K562 (cell line): Measurements from ENCODE around the gene SLC38A8. TPM values are rescaled to one million over a fixed set of nuclear protein-coding genes. Genes with fewer than 3 reads are reported as not detected.
A peak's percentile ranks its signal among the peaks of the same experiment; 100 is the strongest.

ENCODE experiments used
- L3MBTL2 ChIP-seq: fragments of 450-650 bp; IDR thresholded peaks from 2 replicates; pipeline ENCODE4 v1.6.1; 2016; ENCODE audit warnings: mild to moderate bottlenecking, moderate library complexity
- MYC ChIP-seq, 2 experiments: fragments of 250-450 bp in 1 of 2; sonication (Bioruptor Pico) in 1 of 2; IDR thresholded peaks; 2 replicates each; pipeline versions ENCODE4 v1.5.1 to v1.6.1; 2012 to 2021; ENCODE audit warnings: low read depth in 2 of 2, borderline replicate concordance in 1 of 2, improper control_type of control experiment in 1 of 2, low read length in 1 of 2, mild to moderate bottlenecking in 1 of 2, moderate library complexity in 1 of 2
- NFXL1 ChIP-seq: fragments of 450-650 bp; formaldehyde crosslinking; IDR thresholded peaks from 2 replicates; pipeline ENCODE4 v1.4.0; 2021; ENCODE audit warnings: mild to moderate bottlenecking
- SMC3 ChIP-seq: conservative IDR thresholded peaks from 2 replicates; pipeline ENCODE4 v1.6.1; 2011; ENCODE audit warnings: low read depth, low read length, improper control_type of control experiment; ENCODE audit not compliant: insufficient read depth
- SP2 ChIP-seq: IDR thresholded peaks from 2 replicates; pipeline ENCODE4 v1.6.1; 2011; ENCODE audit warnings: mild to moderate bottlenecking, low read depth, low read length, moderate library complexity; ENCODE audit not compliant: poor library complexity, severe bottlenecking; ENCODE audit errors: extremely low read depth
- polyA plus RNA-seq, 8 experiments: library from polyadenylated mRNA; depleted of rRNA in 4 of 8; stranded (reverse) in 5 of 8; unstranded in 3 of 8; fragments of >200 nt; fragmentation: Nextera tagmentation in 2 of 8; fragmentation: Illumina TruSeq in 1 of 8; extraction: Ambion mirVana in 2 of 8; extraction: Trizol in 1 of 8; gene quantifications; 2 replicates each; pipeline versions ENCODE4 v1.2.1 to v1.2.3, GENCODE V29; 2011 to 2014; ENCODE audit warnings: inconsistent platforms in 1 of 8, missing spikeins in 1 of 8
- total RNA-seq, 7 experiments: library from RNA; depleted of rRNA in 6 of 7; stranded (reverse); fragments of >200 nt in 6 of 7; fragmentation: Illumina TruSeq in 2 of 7; extraction: Trizol in 2 of 7; gene quantifications; 2 replicates each; pipeline versions ENCODE4 v1.2.1 to v1.2.3, GENCODE V29; 2011 to 2021; ENCODE audit warnings: low replicate concordance in 1 of 7
- TF ChIP-seq, protein P1 (sequence below), 2 experiments: IDR thresholded peaks; 2 replicates each; pipeline ENCODE4 v1.6.1; 2011; ENCODE audit warnings: borderline replicate concordance in 1 of 2, control low read depth in 1 of 2, low read depth in 1 of 2, low read length in 1 of 2, mild to moderate bottlenecking in 1 of 2, mixed read lengths in 1 of 2, moderate library complexity in 1 of 2; ENCODE audit not compliant: insufficient read depth in 1 of 2, insufficient read length in 1 of 2, poor library complexity in 1 of 2, severe bottlenecking in 1 of 2; ENCODE audit errors: extremely low read depth in 1 of 2
- TF ChIP-seq, protein P2 (sequence below), 3 experiments: IDR thresholded peaks in 2 of 3; conservative IDR thresholded peaks in 1 of 3; 2 replicates each; pipeline ENCODE4 v1.5.1; 2011 to 2012; ENCODE audit warnings: low read length in 3 of 3, mild to moderate bottlenecking in 3 of 3, control low read depth in 2 of 3, improper control_type of control experiment in 1 of 3, inconsistent platforms in 1 of 3, low read depth in 1 of 3, mixed read lengths in 1 of 3, moderate library complexity in 1 of 3; ENCODE audit not compliant: insufficient read depth in 2 of 3

Gene SLC38A8
- total and polyA plus RNA-seq, 9 of the 15 experiments (the other 6 are each of a cell fraction or from before 2014, with no cell fraction given) = 0.28 TPM; not detected in 8

DNA sequence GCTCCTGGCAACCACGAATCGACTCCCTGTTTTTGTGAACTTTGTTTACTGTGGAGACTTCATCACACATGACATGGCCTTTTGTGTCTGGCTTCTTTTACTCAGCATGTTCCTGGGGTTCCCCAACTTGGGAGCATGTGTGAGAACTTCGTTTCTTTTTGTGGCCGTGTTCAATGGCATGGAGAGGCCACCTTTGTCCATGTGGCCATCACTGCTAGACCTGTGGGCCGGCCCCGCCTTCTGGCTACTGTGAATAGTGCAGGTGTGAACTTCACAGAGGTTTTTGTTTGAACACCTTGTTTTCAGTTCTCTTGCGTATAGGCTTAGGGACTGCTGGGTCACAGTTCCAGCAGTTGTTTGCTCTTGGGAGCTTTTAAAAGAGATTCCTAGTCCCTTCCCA is 5.7 kb upstream of the SLC38A8 start (continued):
- TF ChIP-seq SP2 (no peak), L3MBTL2 (peak; percentile 67), NFXL1 (CRISPR knock-in tag) (no peak), SMC3 (0 out of 2 replicates have a peak, but pooled peaks have one; percentile 27), MYC (IDR thresholded peaks at IDR 0.05; ENCODE audit: low read depth, low read length) (peak; percentile 49; the same call in 1 of the 2 replicates), MYC (CRISPR knock-in tag; IDR thresholded peaks at IDR 0.05; ENCODE audit: borderline replicate concordance, low read depth) (no peak)
- TF ChIP-seq, protein P1, sequence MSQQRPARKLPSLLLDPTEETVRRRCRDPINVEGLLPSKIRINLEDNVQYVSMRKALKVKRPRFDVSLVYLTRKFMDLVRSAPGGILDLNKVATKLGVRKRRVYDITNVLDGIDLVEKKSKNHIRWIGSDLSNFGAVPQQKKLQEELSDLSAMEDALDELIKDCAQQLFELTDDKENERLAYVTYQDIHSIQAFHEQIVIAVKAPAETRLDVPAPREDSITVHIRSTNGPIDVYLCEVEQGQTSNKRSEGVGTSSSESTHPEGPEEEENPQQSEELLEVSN (IDR thresholded peaks at IDR 0.05; ENCODE audit: borderline replicate concordance in 1 of 2, extremely low read depth in 1 of 2, insufficient read depth in 1 of 2, insufficient read length in 1 of 2, low read depth in 1 of 2, low read length in 1 of 2, poor library complexity in 1 of 2, severe bottlenecking in 1 of 2) = peak in 1 of 2 experiments; percentile 40
- TF ChIP-seq, protein P2, sequence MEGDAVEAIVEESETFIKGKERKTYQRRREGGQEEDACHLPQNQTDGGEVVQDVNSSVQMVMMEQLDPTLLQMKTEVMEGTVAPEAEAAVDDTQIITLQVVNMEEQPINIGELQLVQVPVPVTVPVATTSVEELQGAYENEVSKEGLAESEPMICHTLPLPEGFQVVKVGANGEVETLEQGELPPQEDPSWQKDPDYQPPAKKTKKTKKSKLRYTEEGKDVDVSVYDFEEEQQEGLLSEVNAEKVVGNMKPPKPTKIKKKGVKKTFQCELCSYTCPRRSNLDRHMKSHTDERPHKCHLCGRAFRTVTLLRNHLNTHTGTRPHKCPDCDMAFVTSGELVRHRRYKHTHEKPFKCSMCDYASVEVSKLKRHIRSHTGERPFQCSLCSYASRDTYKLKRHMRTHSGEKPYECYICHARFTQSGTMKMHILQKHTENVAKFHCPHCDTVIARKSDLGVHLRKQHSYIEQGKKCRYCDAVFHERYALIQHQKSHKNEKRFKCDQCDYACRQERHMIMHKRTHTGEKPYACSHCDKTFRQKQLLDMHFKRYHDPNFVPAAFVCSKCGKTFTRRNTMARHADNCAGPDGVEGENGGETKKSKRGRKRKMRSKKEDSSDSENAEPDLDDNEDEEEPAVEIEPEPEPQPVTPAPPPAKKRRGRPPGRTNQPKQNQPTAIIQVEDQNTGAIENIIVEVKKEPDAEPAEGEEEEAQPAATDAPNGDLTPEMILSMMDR (IDR thresholded peaks at IDR 0.05 in 2 of 3, conservative IDR thresholded peaks at IDR 0.05 in 1 of 3; ENCODE audit: insufficient read depth in 2 of 3, low read depth in 1 of 3, low read length in 3 of 3) = peak; percentile 50 to 64 (median 51)
